Progenitor cell of endocrine pancreas (in vitro differentiated cells): ENCODE data around the gene RGS3. TPM values are rescaled to one million over a fixed set of nuclear protein-coding genes. Genes with fewer than 3 reads are reported as not detected.
A peak's percentile ranks its signal among the peaks of the same experiment; 100 is the strongest.

Source experiments
- DNase-seq: peaks from one replicate; pipeline ENCODE4 v3.0.0; 2021; ENCODE audit warnings: low spot score; ENCODE audit not compliant: unreplicated experiment
- H3K27ac Mint-ChIP-seq: 2 replicates; pipeline ENCODE4 v1.8.0; 2021; ENCODE audit warnings: mild to moderate bottlenecking, moderate library complexity, mixed read lengths
- H3K27me3 Mint-ChIP-seq: 2 replicates; pipeline ENCODE4 v1.8.0; 2021; ENCODE audit warnings: mixed read lengths
- H3K36me3 Mint-ChIP-seq: 2 replicates; pipeline ENCODE4 v1.8.0; 2022; ENCODE audit warnings: mixed read lengths; ENCODE audit not compliant: insufficient read depth
- H3K4me1 Mint-ChIP-seq: 2 replicates; pipeline ENCODE4 v1.8.0; 2021; ENCODE audit warnings: low read depth, mixed read lengths
- H3K4me3 Mint-ChIP-seq: 2 replicates; pipeline ENCODE4 v1.8.0; 2021; ENCODE audit warnings: low read depth, mild to moderate bottlenecking, moderate library complexity, mixed read lengths
- H3K9me3 Mint-ChIP-seq: 2 replicates; pipeline ENCODE4 v1.8.0; 2021; ENCODE audit warnings: low read depth, mixed read lengths
- total RNA-seq: library from RNA; stranded (reverse); gene quantifications from 2 replicates; pipeline ENCODE4 v1.2.1, GENCODE V29; 2021
- TF ChIP-seq, protein P1 (sequence below): fragments of 200-600 bp; sonication (generic); IDR thresholded peaks from one replicate; pipeline ENCODE4 v1.5.0; 2021; ENCODE audit warnings: antibody characterized with exemption, mild to moderate bottlenecking; ENCODE audit not compliant: unreplicated experiment

Gene RGS3
- total RNA-seq, 1 donor from 2014 or later = 39.3 TPM

DNA sequence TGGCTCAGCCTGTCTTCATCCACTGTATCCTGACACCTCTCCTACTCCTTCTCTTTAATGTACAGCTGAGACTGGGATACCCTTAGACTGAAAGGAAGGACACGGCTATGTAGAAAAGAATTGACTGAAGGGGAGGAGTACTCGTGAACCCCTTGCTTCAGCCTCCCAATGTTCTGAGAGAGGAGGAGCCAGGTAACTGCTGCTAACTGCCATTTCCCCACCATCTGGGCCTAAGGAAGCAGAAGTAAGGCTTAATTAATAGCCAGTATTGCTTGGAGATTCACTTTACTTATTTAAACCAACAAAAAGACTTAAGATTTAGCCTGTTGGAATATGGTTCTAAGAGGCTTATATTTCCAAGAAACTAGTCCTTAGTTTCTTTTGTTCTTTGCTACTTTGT lies 18.8 kb upstream of the RGS3 start:
- H3K36me3 Mint-ChIP-seq = no peaks in the 10 kb centered on the region
- H3K4me1 Mint-ChIP-seq = no peaks in the 10 kb centered on the region
- H3K9me3 Mint-ChIP-seq = no peaks in the 10 kb centered on the region
- H3K27ac Mint-ChIP-seq = no peak overlapping the region
- H3K4me3 Mint-ChIP-seq = no peak overlapping the region
- H3K27me3 Mint-ChIP-seq = no peaks in the 10 kb centered on the region
- TF ChIP-seq, protein P1, sequence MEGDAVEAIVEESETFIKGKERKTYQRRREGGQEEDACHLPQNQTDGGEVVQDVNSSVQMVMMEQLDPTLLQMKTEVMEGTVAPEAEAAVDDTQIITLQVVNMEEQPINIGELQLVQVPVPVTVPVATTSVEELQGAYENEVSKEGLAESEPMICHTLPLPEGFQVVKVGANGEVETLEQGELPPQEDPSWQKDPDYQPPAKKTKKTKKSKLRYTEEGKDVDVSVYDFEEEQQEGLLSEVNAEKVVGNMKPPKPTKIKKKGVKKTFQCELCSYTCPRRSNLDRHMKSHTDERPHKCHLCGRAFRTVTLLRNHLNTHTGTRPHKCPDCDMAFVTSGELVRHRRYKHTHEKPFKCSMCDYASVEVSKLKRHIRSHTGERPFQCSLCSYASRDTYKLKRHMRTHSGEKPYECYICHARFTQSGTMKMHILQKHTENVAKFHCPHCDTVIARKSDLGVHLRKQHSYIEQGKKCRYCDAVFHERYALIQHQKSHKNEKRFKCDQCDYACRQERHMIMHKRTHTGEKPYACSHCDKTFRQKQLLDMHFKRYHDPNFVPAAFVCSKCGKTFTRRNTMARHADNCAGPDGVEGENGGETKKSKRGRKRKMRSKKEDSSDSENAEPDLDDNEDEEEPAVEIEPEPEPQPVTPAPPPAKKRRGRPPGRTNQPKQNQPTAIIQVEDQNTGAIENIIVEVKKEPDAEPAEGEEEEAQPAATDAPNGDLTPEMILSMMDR = no peak
- no peak for DNase-seq

DNA sequence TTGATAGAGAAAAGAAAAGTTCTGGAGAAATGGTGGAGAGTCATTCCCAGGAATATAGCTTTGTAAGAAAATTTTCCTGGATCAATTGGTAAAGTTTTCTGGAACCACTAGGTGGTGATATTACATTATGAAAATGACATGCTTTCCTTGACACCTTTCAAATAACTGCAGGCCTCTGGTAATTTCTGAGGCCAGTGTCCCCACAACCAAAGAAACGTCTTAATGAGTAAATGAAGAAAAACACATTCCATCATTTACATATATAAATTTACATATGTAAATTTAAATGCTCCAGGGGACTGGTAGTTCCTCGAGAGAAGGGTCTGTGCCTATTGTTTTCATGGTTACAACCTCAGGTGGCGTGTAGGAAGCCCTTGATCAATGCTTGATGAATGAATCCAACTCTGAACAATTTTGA lies 17.2 kb upstream of the RGS3 start:
- Mint-ChIP-seq H3K4me1 (no peaks in the 10 kb centered on the region), H3K36me3 (no peaks in the 10 kb centered on the region), H3K27ac (no peak overlapping the region), H3K27me3 (no peaks in the 10 kb centered on the region), H3K4me3 (no peak overlapping the region), H3K9me3 (no peaks in the 10 kb centered on the region)
- DNase-seq = no peak
- TF ChIP-seq, protein P1 = peak; percentile 76

DNA sequence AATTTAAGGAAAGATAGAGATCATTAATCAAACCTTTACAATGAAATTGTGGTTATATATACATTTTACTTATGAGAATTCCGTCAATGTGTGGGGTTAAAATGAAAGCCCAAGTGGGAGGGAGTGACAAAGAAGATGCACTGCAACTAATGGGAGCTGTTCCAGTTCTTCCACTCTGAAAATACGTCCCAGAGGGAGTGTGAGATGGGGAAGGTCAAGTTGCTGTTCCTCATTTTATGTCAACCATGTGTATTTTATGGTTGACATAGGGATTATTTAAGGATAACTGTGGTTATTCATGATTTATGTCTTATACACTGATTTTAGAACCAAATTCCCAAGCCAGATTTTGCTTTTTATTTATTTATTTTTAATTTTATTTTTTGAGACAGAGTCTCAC lies 14.2 kb upstream of the RGS3 start:
- no peak for DNase-seq
- Mint-ChIP-seq H3K4me1 (no peaks in the 10 kb centered on the region), H3K27ac (no peak overlapping the region), H3K36me3 (no peaks in the 10 kb centered on the region), H3K4me3 (no peak overlapping the region), H3K27me3 (no peaks in the 10 kb centered on the region), H3K9me3 (no peaks in the 10 kb centered on the region)
- TF ChIP-seq, protein P1 = no peak

DNA sequence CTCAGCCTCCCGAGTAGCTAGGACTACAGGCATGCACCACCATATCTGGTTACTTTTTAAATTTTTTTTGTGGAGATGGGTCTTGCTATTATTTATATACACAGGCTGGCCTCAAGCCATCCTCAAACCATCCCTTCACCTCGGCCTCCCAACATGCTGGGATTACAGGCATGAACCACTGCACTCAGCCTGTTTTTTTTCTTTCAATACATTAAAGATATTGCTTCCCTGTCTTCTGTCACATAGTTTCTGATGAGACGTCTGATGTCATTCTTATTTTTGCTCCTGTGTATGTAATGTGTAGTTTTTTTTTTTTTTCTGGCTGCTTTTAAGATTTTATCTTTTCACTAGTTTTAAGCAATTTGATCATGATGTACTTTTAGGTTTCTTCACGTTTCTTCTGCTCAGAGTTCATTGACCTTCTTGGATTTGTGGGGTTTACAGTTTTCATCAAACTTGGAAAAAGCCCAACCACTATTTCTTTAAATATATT lies 11.4 kb upstream of the RGS3 start:
- TF ChIP-seq, protein P1 = no peak
- no peaks in the 10 kb centered on the region for H3K36me3 Mint-ChIP-seq
- no peak overlapping the region for H3K27ac Mint-ChIP-seq
- no peak overlapping the region for H3K4me3 Mint-ChIP-seq
- no peaks in the 10 kb centered on the region for H3K27me3 Mint-ChIP-seq
- H3K9me3 Mint-ChIP-seq = no peaks in the 10 kb centered on the region
- DNase-seq = no peak
- H3K4me1 Mint-ChIP-seq = peaks cover 19% of the 10 kb centered on the region

DNA sequence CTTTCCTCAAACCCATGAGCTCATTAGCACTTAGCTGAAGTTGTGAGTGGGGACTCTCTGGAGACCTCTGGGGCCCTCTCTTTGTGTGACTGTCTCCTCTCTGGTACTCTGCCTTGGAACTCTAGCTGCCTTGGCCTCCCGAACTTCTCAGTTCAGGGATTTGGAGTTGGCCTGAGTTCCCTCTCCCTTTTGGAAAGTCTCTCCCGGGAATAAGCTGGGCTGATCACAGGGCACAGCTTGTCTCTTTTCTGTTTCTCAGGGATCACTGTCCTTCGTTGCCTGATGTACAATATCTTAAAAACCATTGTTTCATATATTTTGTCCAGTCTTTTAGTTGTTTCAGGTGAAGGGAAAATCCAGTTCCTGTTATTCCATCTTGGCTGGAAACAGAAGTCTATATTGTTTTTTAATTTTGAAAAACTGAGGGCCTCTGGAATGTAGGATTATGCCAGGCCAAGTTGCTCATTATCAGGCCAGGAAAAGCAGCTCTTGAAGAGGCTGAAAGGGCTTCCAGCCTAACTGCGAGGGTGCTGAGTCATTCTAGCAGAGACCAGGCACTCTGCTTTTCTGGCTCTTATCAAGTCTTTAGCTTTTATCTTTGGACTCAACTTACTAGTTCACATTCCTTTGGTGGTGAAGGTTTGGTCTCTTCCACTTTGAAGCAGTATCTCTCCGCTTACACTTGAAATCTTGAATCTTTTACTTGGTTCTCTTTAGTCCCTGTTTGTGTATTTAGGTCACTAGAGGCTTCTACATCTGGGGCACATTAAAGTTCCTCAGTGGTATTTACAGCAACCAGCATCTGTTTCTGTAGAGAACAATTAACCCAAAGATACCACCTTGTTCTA lies 8.4 kb upstream of the RGS3 start:
- TF ChIP-seq, protein P1 = no peak
- no peaks in the 10 kb centered on the region for H3K36me3 Mint-ChIP-seq
- H3K27me3 Mint-ChIP-seq = no peaks in the 10 kb centered on the region
- no peaks in the 10 kb centered on the region for H3K9me3 Mint-ChIP-seq
- no peak for DNase-seq
- peak overlapping the region; percentile 96 for H3K27ac Mint-ChIP-seq
- peaks cover 21% of the 10 kb centered on the region for H3K4me1 Mint-ChIP-seq
- H3K4me3 Mint-ChIP-seq = no peak overlapping the region
